ENCODE results near the gene LRRC34.

The LRRC34 gene

GRCh38 chr3:169790687-169791429, 21.8 kb downstream of the LRRC34 start:
- TF ChIP-seq POLR2A (IDR thresholded peaks at IDR 0.05; ENCODE audit: low read length): no peak
- TF ChIP-seq GATA1 (IDR thresholded peaks at IDR 0.05; ENCODE audit: low read depth, low read length): no peak
- no peak for DNase-seq

- DNase-seq: no peak
- TF ChIP-seq POLR2A (IDR thresholded peaks at IDR 0.05; ENCODE audit: low read length): no peak
- no peak for TF ChIP-seq GATA1 (IDR thresholded peaks at IDR 0.05; ENCODE audit: low read depth, low read length)
Observed at GRCh38 chr3:169790219-169790618, 22.5 kb downstream of the LRRC34 start.

- DNase-seq: no peak
- TF ChIP-seq GATA1 (IDR thresholded peaks at IDR 0.05; ENCODE audit: low read depth, low read length) (no peak), POLR2A (IDR thresholded peaks at IDR 0.05; ENCODE audit: low read length) (no peak)
Observed at GRCh38 chr3:169787791-169788190, 24.9 kb downstream of the LRRC34 start.

- no peak for DNase-seq
- TF ChIP-seq GATA1 (IDR thresholded peaks at IDR 0.05; ENCODE audit: low read depth, low read length): no peak
- no peak for TF ChIP-seq POLR2A (IDR thresholded peaks at IDR 0.05; ENCODE audit: low read length)
Observed at GRCh38 chr3:169787120-169787519, 25.6 kb downstream of the LRRC34 start.

GRCh38 chr3:169781209-169781855, 31.4 kb downstream of the LRRC34 start:
- peak; percentile 92 to 98 for DNase-seq
- peak; percentile 55 for TF ChIP-seq GATA1 (IDR thresholded peaks at IDR 0.05; ENCODE audit: low read depth, low read length)
- TF ChIP-seq POLR2A (IDR thresholded peaks at IDR 0.05; ENCODE audit: low read length): no peak

GRCh38 chr3:169780742-169781141, 32.0 kb downstream of the LRRC34 start:
- peak in 1 of 2 experiments; percentile 79 for DNase-seq
- TF ChIP-seq GATA1 (IDR thresholded peaks at IDR 0.05; ENCODE audit: low read depth, low read length) (no peak), POLR2A (IDR thresholded peaks at IDR 0.05; ENCODE audit: low read length) (no peak)

- no peak for DNase-seq
- no peak for TF ChIP-seq POLR2A (IDR thresholded peaks at IDR 0.05; ENCODE audit: low read length)
- TF ChIP-seq GATA1 (IDR thresholded peaks at IDR 0.05; ENCODE audit: low read depth, low read length): no peak
Observed at GRCh38 chr3:169777822-169778221, 34.9 kb downstream of the LRRC34 start.

GRCh38 chr3:169774186-169774585, 38.5 kb downstream of the LRRC34 start:
- no peak for TF ChIP-seq GATA1 (IDR thresholded peaks at IDR 0.05; ENCODE audit: low read depth, low read length)
- no peak for TF ChIP-seq POLR2A (IDR thresholded peaks at IDR 0.05; ENCODE audit: low read length)

GRCh38 chr3:169772897-169773816, 39.5 kb downstream of the LRRC34 start, which contains the start of gene MYNN:
Gene MYNN (plus strand): TSS chr3:169773396. CDS start chr3:169774296, 900 bp downstream.
- peak; percentile 99 for TF ChIP-seq POLR2A (IDR thresholded peaks at IDR 0.05; ENCODE audit: low read length)
- no peak for TF ChIP-seq GATA1 (IDR thresholded peaks at IDR 0.05; ENCODE audit: low read depth, low read length)
- peak; percentile 92 to 96 for DNase-seq

More at GRCh38 chr3:169774186-169774585, 38.5 kb downstream of the LRRC34 start:
- peak in 1 of 2 experiments; percentile 49 for DNase-seq

- TF ChIP-seq POLR2A (IDR thresholded peaks at IDR 0.05; ENCODE audit: low read length) (no peak), GATA1 (IDR thresholded peaks at IDR 0.05; ENCODE audit: low read depth, low read length) (no peak)
- peak; percentile 80 to 89 for DNase-seq
Observed at GRCh38 chr3:169772305-169772896, 40.3 kb downstream of the LRRC34 start.

- peak; percentile 90 to 95 for DNase-seq
- peak; percentile 66 for TF ChIP-seq POLR2A (IDR thresholded peaks at IDR 0.05; ENCODE audit: low read length)
- TF ChIP-seq GATA1 (IDR thresholded peaks at IDR 0.05; ENCODE audit: low read depth, low read length): no peak
Observed at GRCh38 chr3:169771497-169772304, 41.0 kb downstream of the LRRC34 start.

GRCh38 chr3:169769287-169770181, 43.2 kb downstream of the LRRC34 start, which contains the start of gene ACTRT3:
Gene ACTRT3 (minus strand): TSS chr3:169769561. CDS start chr3:169769520, 41 bp downstream.
- peak; percentile 89 to 90 for DNase-seq
- TF ChIP-seq POLR2A (IDR thresholded peaks at IDR 0.05; ENCODE audit: low read length): peak; percentile 83
- no peak for TF ChIP-seq GATA1 (IDR thresholded peaks at IDR 0.05; ENCODE audit: low read depth, low read length)
